Duodenal mucosa (tissue), 2 donors: Measurements from ENCODE around the gene FAM227B.
"Not testable (repeated sequence)": the region's sequence is repeated elsewhere in the genome, so short reads cannot be mapped to it uniquely, and the experiment has no call there.

Source experiments
- H3K27ac ChIP-seq: one replicate; pipeline ENCODE4 v1.7.0; 2013; ENCODE audit warnings: low read depth, low read length
- H3K27me3 ChIP-seq, 2 donors: one replicate each; pipeline ENCODE4 v1.7.0; 2013; ENCODE audit warnings: low read length in 2 of 2, control low read depth in 1 of 2; ENCODE audit not compliant: insufficient read depth in 2 of 2, control insufficient read depth in 1 of 2
- H3K36me3 ChIP-seq, 2 donors: one replicate each; pipeline ENCODE4 v1.7.0; 2013; ENCODE audit warnings: low read length in 2 of 2, control low read depth in 1 of 2; ENCODE audit not compliant: insufficient read depth in 2 of 2, control insufficient read depth in 1 of 2
- H3K4me1 ChIP-seq, 2 donors: one replicate each; pipeline ENCODE4 v1.7.0; 2013; ENCODE audit warnings: low read length in 2 of 2, control low read depth in 1 of 2; ENCODE audit not compliant: insufficient read depth in 2 of 2, control insufficient read depth in 1 of 2
- H3K4me3 ChIP-seq, 2 donors: one replicate each; pipeline ENCODE4 v1.7.0; 2013; ENCODE audit warnings: low read length in 2 of 2, low read depth in 1 of 2
- H3K9ac ChIP-seq, 2 donors: one replicate each; pipeline ENCODE4 v1.7.0; 2013; ENCODE audit warnings: low read length in 2 of 2, low read depth in 1 of 2
- H3K9me3 ChIP-seq, 2 donors: one replicate each; pipeline ENCODE4 v1.7.0; 2013; ENCODE audit warnings: low read length in 2 of 2, control low read depth in 1 of 2; ENCODE audit not compliant: control insufficient read depth in 1 of 2

Gene FAM227B

GRCh38 chr15:49570672-49571071 lies 49.9 kb downstream of the FAM227B start:
- Histone ChIP-seq H3K4me1 (no peaks in the 10 kb centered on the region), H3K4me3 (no peak overlapping the region), H3K36me3 (no peaks in the 10 kb centered on the region), H3K9me3 (no peaks in the 10 kb centered on the region), H3K9ac (no peak overlapping the region), H3K27ac (no peak overlapping the region), H3K27me3 (no peaks in the 10 kb centered on the region)

DNA sequence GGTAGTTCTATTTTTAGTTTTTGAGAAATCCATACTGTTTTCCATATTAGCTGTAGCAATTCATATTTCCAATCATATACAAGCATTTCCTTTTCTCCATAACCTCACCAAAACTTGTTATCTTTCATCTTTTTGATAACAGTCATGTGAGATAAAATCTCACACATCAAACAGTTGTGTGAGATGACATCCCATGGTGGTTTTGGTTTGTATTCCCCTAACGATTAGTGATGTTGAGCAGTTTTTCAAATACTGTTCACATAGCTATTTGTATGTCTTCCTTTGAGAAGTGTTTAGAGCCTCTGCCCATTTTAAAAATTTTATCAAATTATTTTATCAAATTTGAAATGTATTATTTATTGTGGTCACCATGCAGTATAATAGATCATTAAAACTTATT lies 50.4 kb downstream of the FAM227B start:
- H3K27me3 ChIP-seq = no peaks in the 10 kb centered on the region
- no peaks in the 10 kb centered on the region for H3K36me3 ChIP-seq
- no peaks in the 10 kb centered on the region for H3K4me1 ChIP-seq
- H3K27ac ChIP-seq = no peak overlapping the region
- H3K4me3 ChIP-seq = no peak overlapping the region
- H3K9me3 ChIP-seq = no peaks in the 10 kb centered on the region
- no peak overlapping the region for H3K9ac ChIP-seq

- Histone ChIP-seq H3K4me1 (no peaks in the 10 kb centered on the region), H3K36me3 (no peaks in the 10 kb centered on the region), H3K27me3 (no peaks in the 10 kb centered on the region), H3K9ac (no peak overlapping the region), H3K9me3 (peaks cover 8 to 12% of the 10 kb centered on the region in 2 donors), H3K4me3 (no peak overlapping the region), H3K27ac (no peak overlapping the region)
Observed at GRCh38 chr15:49560045-49560444, 60.6 kb downstream of the FAM227B start.

GRCh38 chr15:49558929-49559328 lies 61.7 kb downstream of the FAM227B start:
- Histone ChIP-seq H3K9me3 (peaks cover 10 to 15% of the 10 kb centered on the region in 2 donors), H3K27ac (no peak overlapping the region), H3K9ac (no peak overlapping the region), H3K4me1 (no peaks in the 10 kb centered on the region), H3K27me3 (no peaks in the 10 kb centered on the region), H3K36me3 (no peaks in the 10 kb centered on the region), H3K4me3 (no peak overlapping the region)

- Histone ChIP-seq H3K27ac (no peak overlapping the region), H3K36me3 (no peaks in the 10 kb centered on the region), H3K27me3 (no peaks in the 10 kb centered on the region)
Observed at GRCh38 chr15:49556437-49556836, 64.2 kb downstream of the FAM227B start.

DNA sequence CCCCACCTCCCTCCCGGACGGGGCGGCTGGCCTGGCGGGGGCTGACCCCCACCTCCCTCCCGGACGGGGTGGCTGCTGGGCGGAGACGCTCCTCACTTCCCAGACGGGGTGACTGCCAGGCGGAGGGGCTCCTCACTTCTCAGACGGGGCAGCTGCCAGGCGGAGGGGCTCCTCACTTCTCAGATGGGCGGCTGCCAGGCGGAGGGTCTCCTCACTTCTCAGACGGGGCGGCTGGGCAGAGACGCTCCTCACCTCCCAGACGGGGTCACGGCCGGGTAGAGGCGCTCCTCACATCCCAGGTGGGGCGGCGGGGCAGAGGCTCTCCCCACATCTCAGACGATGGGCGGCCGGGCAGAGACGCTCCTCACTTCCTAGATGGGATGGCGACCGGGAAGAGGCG lies 70.3 kb downstream of the FAM227B start:
- H3K9me3 ChIP-seq = peaks cover 3 to 10% of the 10 kb centered on the region in 2 donors
- H3K9ac ChIP-seq, H3K4me3 ChIP-seq, H3K27ac ChIP-seq, H3K27me3 ChIP-seq, H3K36me3 ChIP-seq, H3K4me1 ChIP-seq: not testable (repeated sequence)

More at GRCh38 chr15:49556437-49556836, 64.2 kb downstream of the FAM227B start:
- no peaks in the 10 kb centered on the region for H3K4me1 ChIP-seq
- H3K9me3 ChIP-seq = peaks cover 11 to 15% of the 10 kb centered on the region in 2 donors
- H3K9ac ChIP-seq = no peak overlapping the region
- no peak overlapping the region for H3K4me3 ChIP-seq

DNA sequence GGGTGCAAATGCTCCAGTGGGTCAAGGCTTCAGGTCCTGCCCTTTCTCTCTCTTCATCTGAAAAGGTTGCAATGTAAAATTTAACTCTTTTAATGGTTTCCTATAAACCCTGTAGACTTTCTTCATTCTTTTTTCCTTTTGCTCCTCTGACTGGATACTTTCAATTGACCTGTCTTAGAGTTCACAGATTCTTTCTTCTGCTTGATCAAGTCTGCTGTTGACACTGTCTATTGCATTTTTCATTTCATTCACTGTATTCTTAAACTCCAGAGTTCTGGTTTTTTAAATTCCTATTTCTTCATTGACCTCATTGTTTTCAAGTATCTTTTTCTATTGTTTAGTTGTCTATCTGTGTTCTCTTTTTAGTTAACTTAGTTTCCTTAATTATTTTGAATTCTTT lies 82.1 kb downstream of the FAM227B start:
- H3K27ac ChIP-seq = no peak overlapping the region
- no peak overlapping the region for H3K9ac ChIP-seq
- H3K36me3 ChIP-seq = no peaks in the 10 kb centered on the region
- peaks cover 0 to 2% of the 10 kb centered on the region in 2 donors for H3K9me3 ChIP-seq
- H3K4me3 ChIP-seq = no peak overlapping the region
- no peaks in the 10 kb centered on the region for H3K27me3 ChIP-seq
- H3K4me1 ChIP-seq = no peaks in the 10 kb centered on the region

DNA sequence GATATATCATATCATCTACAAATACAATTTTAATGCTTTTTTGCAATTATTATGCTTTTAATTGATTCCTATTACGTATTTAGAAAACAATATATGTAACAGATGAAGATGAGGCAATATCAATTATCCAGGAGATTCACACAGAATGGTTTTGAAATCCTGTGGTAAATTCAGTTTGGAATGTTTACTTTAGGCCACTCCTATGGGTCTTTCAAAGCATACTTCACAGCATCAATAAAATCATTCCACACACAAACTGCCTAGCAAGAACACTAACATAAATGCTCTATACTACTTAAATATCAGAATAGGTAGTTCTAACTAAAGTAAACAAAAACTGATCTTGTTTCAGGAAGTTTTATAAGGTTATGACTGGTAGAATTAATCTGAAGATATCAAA lies 90.5 kb downstream of the FAM227B start:
- no peak overlapping the region for H3K9ac ChIP-seq
- H3K4me3 ChIP-seq = no peak overlapping the region
- no peak overlapping the region for H3K27ac ChIP-seq
- no peaks in the 10 kb centered on the region for H3K4me1 ChIP-seq
- H3K36me3 ChIP-seq = no peaks in the 10 kb centered on the region
- H3K9me3 ChIP-seq = no peaks in the 10 kb centered on the region
- no peaks in the 10 kb centered on the region for H3K27me3 ChIP-seq

DNA sequence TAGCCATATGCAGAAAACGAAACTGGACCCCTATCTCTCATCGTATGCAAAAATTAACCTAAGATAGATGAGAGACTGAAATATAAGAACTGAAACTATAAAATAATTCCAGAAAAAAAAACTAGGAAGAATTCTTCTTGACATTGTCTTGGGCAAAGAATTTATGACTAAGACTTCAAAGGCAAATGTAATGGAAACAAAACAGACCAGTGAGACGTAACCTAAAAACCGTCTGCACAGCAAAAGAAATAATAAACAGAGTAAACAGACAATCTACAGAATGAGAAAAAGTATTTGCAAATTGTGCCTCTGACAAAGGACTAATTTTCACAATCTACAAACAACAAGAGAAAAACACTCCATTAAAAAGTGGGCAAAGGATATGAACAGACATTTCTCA lies 92.3 kb downstream of the FAM227B start:
- H3K36me3 ChIP-seq = no peaks in the 10 kb centered on the region
- H3K9me3 ChIP-seq = no peaks in the 10 kb centered on the region
- H3K27ac ChIP-seq = no peak overlapping the region
- H3K4me1 ChIP-seq = no peaks in the 10 kb centered on the region
- H3K9ac ChIP-seq = no peak overlapping the region
- no peaks in the 10 kb centered on the region for H3K27me3 ChIP-seq
- no peak overlapping the region for H3K4me3 ChIP-seq

DNA sequence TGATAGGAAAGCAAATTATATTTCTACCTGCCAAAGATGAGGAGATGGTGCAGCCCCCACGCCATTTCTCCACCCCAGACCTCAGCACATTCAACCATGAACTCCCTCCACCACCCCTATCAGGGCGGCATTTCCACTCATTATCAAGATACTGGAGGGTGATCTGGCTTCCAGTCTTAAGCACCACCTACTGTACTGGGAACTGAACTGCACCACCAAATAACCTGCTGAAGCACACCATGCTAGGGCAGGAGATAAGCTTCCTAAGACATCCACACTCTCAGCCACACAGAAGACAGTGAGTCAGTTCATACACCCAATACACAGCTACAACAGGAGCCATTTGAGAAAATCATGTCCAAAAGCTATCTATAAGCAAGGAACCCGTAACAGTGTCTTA lies 98.8 kb downstream of the FAM227B start:
- Histone ChIP-seq H3K27ac (no peak overlapping the region), H3K4me3 (no peak overlapping the region), H3K9me3 (peaks cover 0 to 8% of the 10 kb centered on the region in 2 donors), H3K9ac (no peak overlapping the region), H3K4me1 (no peaks in the 10 kb centered on the region), H3K27me3 (no peaks in the 10 kb centered on the region), H3K36me3 (no peaks in the 10 kb centered on the region)

DNA sequence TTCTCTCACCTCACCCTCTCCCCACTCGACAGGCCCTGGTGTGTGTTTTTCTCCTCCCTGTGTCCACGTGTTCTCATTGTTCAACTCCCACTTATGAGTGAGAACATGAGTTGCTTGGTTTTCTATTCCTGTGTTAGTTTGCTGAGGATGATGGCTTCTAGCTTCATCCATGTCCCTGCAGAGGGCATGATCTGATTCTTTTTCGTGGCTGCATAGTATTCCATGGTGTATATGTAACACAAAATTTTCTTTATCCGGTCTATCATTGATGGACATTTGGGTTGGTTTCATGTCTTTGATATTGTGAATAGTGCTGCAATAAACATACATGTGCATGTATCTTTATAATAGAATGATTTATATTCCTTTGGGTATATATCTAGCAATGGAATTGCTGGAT lies 107.9 kb downstream of the FAM227B start:
- not testable (repeated sequence) for H3K9me3 ChIP-seq, H3K36me3 ChIP-seq, H3K27ac ChIP-seq, H3K4me1 ChIP-seq, H3K9ac ChIP-seq, H3K4me3 ChIP-seq, H3K27me3 ChIP-seq
